GM12865 (cell line): ENCODE results near the gene HKDC1.
A peak's percentile ranks its signal among the peaks of the same experiment; 100 is the strongest.
"Not testable (repeated sequence)": the region's sequence is repeated elsewhere in the genome, so short reads cannot be mapped to it uniquely, and the experiment has no call there.

Experiments used
- DNase-seq: peaks from one replicate; pipeline ENCODE4 v3.0.0; 2010; ENCODE audit warnings: low read depth
- H3K4me3 ChIP-seq: 2 replicates; pipeline ENCODE4 v1.5.1; 2011; ENCODE audit warnings: mild to moderate bottlenecking, low read depth, low read length, control low read depth
- TF ChIP-seq, protein P1 (sequence below): IDR thresholded peaks from 2 replicates; pipeline ENCODE4 v1.5.1; 2011; ENCODE audit warnings: low read length, control low read depth, low read depth, inconsistent platforms; ENCODE audit not compliant: insufficient read depth; ENCODE audit errors: missing control alignments

HKDC1 gene

DNA sequence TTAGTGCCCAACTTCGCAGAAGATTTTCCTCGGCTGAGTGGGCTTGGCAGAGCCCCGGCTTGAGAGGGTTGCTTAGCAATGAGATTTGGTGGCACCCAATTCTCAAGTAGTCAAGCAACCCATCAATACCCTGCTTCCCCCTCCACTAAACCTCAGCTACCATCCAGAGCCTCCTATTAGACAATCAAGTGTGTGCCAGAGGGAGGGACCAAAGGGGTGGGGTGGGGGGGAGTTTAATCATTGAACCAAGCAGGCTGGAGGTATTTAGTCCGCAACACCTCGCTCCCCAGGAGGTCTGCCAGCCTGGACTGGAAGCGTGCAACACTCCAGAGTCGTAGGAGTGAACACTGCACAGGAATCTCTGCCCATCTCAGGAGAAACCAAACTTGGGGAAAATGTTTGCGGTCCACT, at the start of gene HKDC1:
HKDC1 (plus strand) TSS at position 292 of the 411 bp plus-strand sequence; CDS start at position 396, 104 bp downstream.
- DNase-seq, result no peak
- H3K4me3 ChIP-seq, result no peak within 1 kb of the TSS
- TF ChIP-seq, protein P1, sequence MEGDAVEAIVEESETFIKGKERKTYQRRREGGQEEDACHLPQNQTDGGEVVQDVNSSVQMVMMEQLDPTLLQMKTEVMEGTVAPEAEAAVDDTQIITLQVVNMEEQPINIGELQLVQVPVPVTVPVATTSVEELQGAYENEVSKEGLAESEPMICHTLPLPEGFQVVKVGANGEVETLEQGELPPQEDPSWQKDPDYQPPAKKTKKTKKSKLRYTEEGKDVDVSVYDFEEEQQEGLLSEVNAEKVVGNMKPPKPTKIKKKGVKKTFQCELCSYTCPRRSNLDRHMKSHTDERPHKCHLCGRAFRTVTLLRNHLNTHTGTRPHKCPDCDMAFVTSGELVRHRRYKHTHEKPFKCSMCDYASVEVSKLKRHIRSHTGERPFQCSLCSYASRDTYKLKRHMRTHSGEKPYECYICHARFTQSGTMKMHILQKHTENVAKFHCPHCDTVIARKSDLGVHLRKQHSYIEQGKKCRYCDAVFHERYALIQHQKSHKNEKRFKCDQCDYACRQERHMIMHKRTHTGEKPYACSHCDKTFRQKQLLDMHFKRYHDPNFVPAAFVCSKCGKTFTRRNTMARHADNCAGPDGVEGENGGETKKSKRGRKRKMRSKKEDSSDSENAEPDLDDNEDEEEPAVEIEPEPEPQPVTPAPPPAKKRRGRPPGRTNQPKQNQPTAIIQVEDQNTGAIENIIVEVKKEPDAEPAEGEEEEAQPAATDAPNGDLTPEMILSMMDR, result no peak

DNA sequence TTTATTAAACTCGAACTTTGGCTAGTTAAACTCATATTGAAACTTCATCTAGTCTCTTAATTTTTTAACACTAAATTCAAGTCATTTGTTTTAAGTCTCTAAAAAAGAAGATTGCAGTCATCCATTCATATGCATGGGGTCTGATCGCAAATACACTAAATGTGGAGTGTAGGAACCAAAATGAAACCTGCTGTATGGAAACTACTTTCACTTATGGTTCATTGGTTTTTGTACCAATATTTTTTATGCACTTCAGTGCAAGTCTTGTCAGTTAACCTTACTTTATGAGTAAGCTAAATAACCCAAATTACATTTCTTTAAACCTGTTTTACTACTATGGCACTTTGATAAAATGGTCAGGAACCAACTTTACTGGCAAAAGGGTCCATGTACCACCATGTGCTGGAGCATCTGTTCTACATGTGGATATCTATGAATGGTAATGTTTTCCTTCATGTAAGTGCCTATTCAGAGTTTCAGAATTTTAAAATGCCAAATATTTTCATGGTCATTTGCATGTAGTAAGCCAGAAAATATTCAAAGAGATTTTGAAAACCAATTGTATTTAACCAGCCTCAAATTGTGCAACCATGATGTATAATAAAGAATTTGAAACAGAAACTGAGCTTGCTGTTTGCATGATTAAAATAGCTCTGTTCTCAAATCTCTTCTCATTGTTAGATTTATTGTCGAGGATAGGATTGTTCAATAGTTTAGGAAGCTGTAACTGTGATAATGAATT, 47.7 kb upstream of the HKDC1 start:
- TF ChIP-seq, protein P1, result no peak
- H3K4me3 ChIP-seq, result no peak overlapping the region
- peak; percentile 23 for DNase-seq

- H3K4me3 ChIP-seq, DNase-seq: not testable (repeated sequence)
These were observed 44.8 kb upstream of the HKDC1 start for GRCh38 chr10:69175326-69175725.

DNA sequence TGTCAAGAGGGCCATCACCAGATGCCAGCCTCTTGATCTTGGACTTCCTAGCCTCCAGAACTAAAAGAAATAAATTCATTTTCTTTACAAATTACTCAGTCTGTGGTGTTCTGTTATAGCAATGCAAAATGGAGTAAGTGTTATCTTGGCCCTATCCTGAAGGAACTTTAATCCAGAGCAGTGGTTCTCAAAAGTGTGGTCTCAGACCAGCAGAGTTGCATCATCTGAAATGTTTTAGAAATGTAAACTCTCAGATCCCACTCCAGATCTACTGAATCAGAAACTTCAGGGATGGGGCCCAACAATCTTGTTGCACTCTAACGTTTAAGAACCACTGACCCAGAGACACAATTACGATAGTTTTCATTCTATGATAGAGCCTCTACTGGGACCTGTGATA, 43.3 kb upstream of the HKDC1 start:
- H3K4me3 ChIP-seq, result no peak overlapping the region
- TF ChIP-seq, protein P1, result no peak
- no peak for DNase-seq

- H3K4me3 ChIP-seq, result peak overlapping the region; percentile 100
- DNase-seq, result no peak
- TF ChIP-seq, protein P1, result no peak
These were observed 40.9 kb upstream of the HKDC1 start for GRCh38 chr10:69179089-69179742.

DNA sequence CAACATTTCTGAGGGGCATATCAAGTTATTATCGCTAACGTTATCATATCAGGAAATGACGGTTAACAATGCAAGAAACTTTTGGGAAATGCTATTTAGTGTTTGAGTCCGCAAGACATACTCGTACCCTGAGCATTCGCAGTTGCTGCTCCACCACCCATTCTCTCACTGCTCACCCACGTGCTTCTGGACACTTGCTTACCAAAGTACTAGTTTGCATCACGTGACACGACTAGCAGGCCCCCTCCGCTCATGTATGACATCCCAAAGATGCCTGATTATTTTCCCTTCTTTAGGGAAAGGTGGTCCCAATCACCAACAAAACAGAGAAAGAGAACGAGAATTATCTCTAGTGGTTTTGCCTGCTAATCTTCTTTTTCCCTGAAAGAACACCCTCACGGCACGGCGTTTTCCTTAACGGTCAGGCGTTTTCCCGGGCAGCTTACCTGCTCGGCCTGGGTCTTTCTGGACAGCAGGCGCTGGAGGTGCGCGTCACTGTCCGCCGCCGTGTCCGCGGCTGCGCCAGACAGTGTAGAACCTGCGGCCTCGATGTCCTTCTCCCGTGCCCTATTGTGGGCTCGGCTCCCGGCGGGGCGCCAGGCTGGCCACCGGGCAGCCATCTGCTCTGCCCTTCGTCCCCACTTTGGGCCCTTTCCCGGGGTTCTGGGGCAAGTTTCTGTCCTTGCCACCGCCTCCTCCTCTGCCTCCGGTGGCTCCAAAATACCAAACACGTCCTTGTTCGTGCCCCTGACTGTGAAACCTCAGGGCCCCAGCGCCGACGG, 40.2 kb upstream of the HKDC1 start, which contains the start of gene SUPV3L1:
SUPV3L1 (plus strand) TSS at position 492 of the 782 bp plus-strand sequence; CDS start at position 550, 58 bp downstream.
- DNase-seq, result peak; percentile 97
- TF ChIP-seq, protein P1, result no peak

More for the DNA sequence above, 40.2 kb upstream of the HKDC1 start, which contains the start of gene SUPV3L1:
- peak within 1 kb of the TSS; percentile 100 for H3K4me3 ChIP-seq
